Esophagus squamous epithelium (tissue), 5 donors: ENCODE results near the gene RELT. TPM values are rescaled to one million over a fixed set of nuclear protein-coding genes. Genes with fewer than 3 reads are reported as not detected.

Experiments
- DNase-seq: peaks from one replicate; lab custom pipeline; 2025; lab: John Stamatoyannopoulos, UW
- H3K27ac ChIP-seq, 4 donors: fragments of 200-600 bp; sonication (generic); one replicate each; pipeline ENCODE4 v1.5.1; 2016 to 2019; ENCODE audit warnings: mild to moderate bottlenecking in 1 of 4
- H3K27me3 ChIP-seq, 4 donors: fragments of 200-600 bp; sonication (generic); 1 replicate in 3 of 4; 2 replicates in 1 of 4; pipeline versions ENCODE4 v1.5.1 to v1.6.0; 2017 to 2021; ENCODE audit warnings: antibody characterized with exemption in 1 of 4
- H3K36me3 ChIP-seq, 3 donors: fragments of 200-600 bp; sonication (generic); one replicate each; pipeline ENCODE4 v1.5.1; 2016 to 2019
- H3K4me1 ChIP-seq, 3 donors: fragments of 200-600 bp; sonication (generic); one replicate each; pipeline ENCODE4 v1.5.1; 2017 to 2019
- H3K4me3 ChIP-seq, 4 donors: fragments of 200-600 bp; sonication (generic); 1 replicate in 3 of 4; 2 replicates in 1 of 4; pipeline ENCODE4 v1.5.1; 2016 to 2019; ENCODE audit warnings: mild to moderate bottlenecking in 2 of 4, moderate library complexity in 1 of 4
- H3K9me3 ChIP-seq, 3 donors: fragments of 200-600 bp; sonication (generic); one replicate each; pipeline ENCODE4 v1.5.1; 2016 to 2019
- CTCF ChIP-seq, 6 experiments: fragments of 450-650 bp in 4 of 6; fragments of 200-600 bp in 2 of 6; sonication (generic) in 2 of 6; IDR thresholded peaks; one replicate each; pipeline ENCODE4 v1.5.1; 2016 to 2019; ENCODE audit warnings: antibody characterized with exemption in 6 of 6, mild to moderate bottlenecking in 4 of 6, moderate library complexity in 4 of 6
- POLR2A ChIP-seq, 4 donors: fragments of 450-650 bp; IDR thresholded peaks; one replicate each; pipeline ENCODE4 v1.6.1; 2017; ENCODE audit warnings: antibody characterized with exemption in 4 of 4, mild to moderate bottlenecking in 4 of 4, moderate library complexity in 3 of 4
- WGBS, 2 donors: methylation state at CpG; one replicate each; pipeline ENCODE4 v1.1.5; 2018; 5-methylcytosine and 5-hydroxymethylcytosine counted together
- intact Hi-C: fragments of 100-400 bp; cut with DNase I; formaldehyde crosslinking; loops from one replicate; pipeline ENCODE4 v1.15.0; 2022
- total RNA-seq, 4 donors: library from RNA; depleted of rRNA; stranded (reverse); fragments of >200 nt; gene quantifications; one replicate each; pipeline ENCODE4 v1.1.0, GENCODE V29; 2016
- donor health status: DM: yes; HTN: yes; CAD: no.

RELT gene
- total RNA-seq, 4 donors from 2014 or later: 3.7 to 8.8 (median 5.3) TPM

- WGBS, 2 donors: 90% methylated on average over 2 of the region's 12 CpGs; no CpG with 5 or more reads in 1 of the 2 donors
- intact Hi-C loops: loop anchor here (5.0 kb wide), 1 partner anchor 39 kb away; no protein-coding TSS in a partner anchor
- Histone ChIP-seq H3K4me1 (peaks cover 15 to 43% (median 25%) of the 10 kb centered on the region in 3 donors), H3K9me3 (no peaks in the 10 kb centered on the region), H3K36me3 (peaks cover 0 to 41% (median 4%) of the 10 kb centered on the region in 3 donors), H3K27me3 (no peaks in the 10 kb centered on the region), H3K4me3 (no peak overlapping the region), H3K27ac (no peak overlapping the region)
- DNase-seq: no peak
- TF ChIP-seq POLR2A (IDR thresholded peaks at IDR 0.05) (no peak), CTCF (IDR thresholded peaks at IDR 0.05) (no peak)
Measured at GRCh38 chr11:73390601-73391565, 14.7 kb downstream of the RELT start.

GRCh38 chr11:73391665-73392064 is 15.5 kb downstream of the RELT start:
- Histone ChIP-seq H3K27ac (no peak overlapping the region), H3K36me3 (peaks cover 0 to 45% (median 4%) of the 10 kb centered on the region in 3 donors), H3K4me3 (no peak overlapping the region), H3K27me3 (no peaks in the 10 kb centered on the region), H3K9me3 (no peaks in the 10 kb centered on the region), H3K4me1 (peaks cover 10 to 35% (median 17%) of the 10 kb centered on the region in 3 donors)
- no peak for TF ChIP-seq POLR2A (IDR thresholded peaks at IDR 0.05)
- TF ChIP-seq CTCF (IDR thresholded peaks at IDR 0.05): no peak
- intact Hi-C loops: loop anchor here (5.0 kb wide), 1 partner anchor 39 kb away; no protein-coding TSS in a partner anchor
- no peak for DNase-seq
- 62 to 86% methylated on average over 2 to 7 of the region's 10 CpGs for WGBS, 2 donors

GRCh38 chr11:73392108-73393010 is 16.2 kb downstream of the RELT start:
- intact Hi-C loops: loop anchor here (5.0 kb wide), 1 partner anchor 40 kb away; no protein-coding TSS in a partner anchor
- 88 to 89% methylated on average over 7 to 8 of the region's 31 CpGs for WGBS, 2 donors
- no peaks in the 10 kb centered on the region for H3K27me3 ChIP-seq
- no peak overlapping the region for H3K27ac ChIP-seq
- peaks cover 0 to 45% (median 4%) of the 10 kb centered on the region in 3 donors for H3K36me3 ChIP-seq
- peaks cover 10 to 29% (median 16%) of the 10 kb centered on the region in 3 donors for H3K4me1 ChIP-seq
- no peaks in the 10 kb centered on the region for H3K9me3 ChIP-seq
- no peak for TF ChIP-seq CTCF (IDR thresholded peaks at IDR 0.05)
- TF ChIP-seq POLR2A (IDR thresholded peaks at IDR 0.05): no peak
- no peak for DNase-seq
- H3K4me3 ChIP-seq: no peak overlapping the region

- TF ChIP-seq POLR2A (IDR thresholded peaks at IDR 0.05) (no peak), CTCF (IDR thresholded peaks at IDR 0.05) (no peak)
- peaks cover 10 to 22% (median 14%) of the 10 kb centered on the region in 3 donors for H3K4me1 ChIP-seq
- DNase-seq: no peak
- H3K9me3 ChIP-seq: no peaks in the 10 kb centered on the region
- intact Hi-C loops: loop anchor here (5.0 kb wide), 1 partner anchor 41 kb away; no protein-coding TSS in a partner anchor
- peaks cover 0 to 45% (median 4%) of the 10 kb centered on the region in 3 donors for H3K36me3 ChIP-seq
- H3K27me3 ChIP-seq: no peaks in the 10 kb centered on the region
- H3K27ac ChIP-seq: no peak overlapping the region
- H3K4me3 ChIP-seq: no peak overlapping the region
- 100% methylated on average over 1 of the region's 7 CpGs; no CpG with 5 or more reads in 1 of the 2 donors for WGBS, 2 donors
Measured at GRCh38 chr11:73393011-73393380, 16.8 kb downstream of the RELT start.
